Measurements from ENCODE around the gene ETS2.
"Not testable (repeated sequence)": the region's sequence is repeated elsewhere in the genome, so short reads cannot be mapped to it uniquely, and the experiment has no call there.

The ETS2 gene

GRCh38 chr21:38837806-38838461 lies 32.2 kb downstream of the ETS2 start:
- DNase-seq (ENCODE audit: low read depth, low spot score), result no peak

GRCh38 chr21:38838598-38839327 lies 33.0 kb downstream of the ETS2 start:
- no peak for DNase-seq (ENCODE audit: low read depth, low spot score)

- DNase-seq (ENCODE audit: low read depth, low spot score), result peak; percentile 69
Observed at GRCh38 chr21:38839328-38840286, 33.9 kb downstream of the ETS2 start.

GRCh38 chr21:38840456-38841300 lies 34.9 kb downstream of the ETS2 start:
- no peak for DNase-seq (ENCODE audit: low read depth, low spot score)

- DNase-seq (ENCODE audit: low read depth, low spot score), result no peak
Observed at GRCh38 chr21:38841472-38841871, 35.7 kb downstream of the ETS2 start.

GRCh38 chr21:38842079-38842478 lies 36.4 kb downstream of the ETS2 start:
- no peak for DNase-seq (ENCODE audit: low read depth, low spot score)

- no peak for DNase-seq (ENCODE audit: low read depth, low spot score)
Observed at GRCh38 chr21:38843379-38843778, 37.6 kb downstream of the ETS2 start.

- peak; percentile 28 for DNase-seq (ENCODE audit: low read depth, low spot score)
Observed at GRCh38 chr21:38843806-38844503, 38.2 kb downstream of the ETS2 start.

GRCh38 chr21:38845374-38845773 lies 39.6 kb downstream of the ETS2 start:
- DNase-seq (ENCODE audit: low read depth, low spot score), result not testable (repeated sequence)

GRCh38 chr21:38847556-38847955 lies 41.8 kb downstream of the ETS2 start:
- peak; percentile 58 for DNase-seq (ENCODE audit: low read depth, low spot score)

- no peak for DNase-seq (ENCODE audit: low read depth, low spot score)
Observed at GRCh38 chr21:38848187-38848609, 42.5 kb downstream of the ETS2 start.

- no peak for DNase-seq (ENCODE audit: low read depth, low spot score)
Observed at GRCh38 chr21:38849776-38850175, 44.0 kb downstream of the ETS2 start.

- no peak for DNase-seq (ENCODE audit: low read depth, low spot score)
Observed at GRCh38 chr21:38850277-38850951, 44.7 kb downstream of the ETS2 start.

- no peak for DNase-seq (ENCODE audit: low read depth, low spot score)
Observed at GRCh38 chr21:38851101-38851500, 45.4 kb downstream of the ETS2 start.

- DNase-seq (ENCODE audit: low read depth, low spot score), result no peak
Observed at GRCh38 chr21:38852278-38852677, 46.5 kb downstream of the ETS2 start.

GRCh38 chr21:38852708-38853107 lies 47.0 kb downstream of the ETS2 start:
- no peak for DNase-seq (ENCODE audit: low read depth, low spot score)

- DNase-seq (ENCODE audit: low read depth, low spot score), result peak; percentile 91
Observed at GRCh38 chr21:38853421-38853919, 47.7 kb downstream of the ETS2 start.

GRCh38 chr21:38857152-38857825 lies 51.6 kb downstream of the ETS2 start:
- DNase-seq (ENCODE audit: low read depth, low spot score), result no peak

Data from astrocyte of the hippocampus (primary cell).